HepG2 (cell line): ENCODE results near the gene HMCN1. TPM values are rescaled to one million over a fixed set of nuclear protein-coding genes. Genes with fewer than 3 reads are reported as not detected.

Experiments
- ATF4 ChIP-seq, 2 experiments: fragments of 450-650 bp in 1 of 2; sonication (generic) in 1 of 2; formaldehyde crosslinking; IDR thresholded peaks; 2 replicates each; pipeline versions ENCODE4 v1.5.0 to v1.8.0; 2020 to 2022; ENCODE audit warnings: mild to moderate bottlenecking in 1 of 2, missing genetic modification reagents in 1 of 2
- CTCF ChIP-seq: sonication (generic); formaldehyde crosslinking; IDR thresholded peaks from 2 replicates; pipeline ENCODE4 v1.5.0; 2020; ENCODE audit warnings: mild to moderate bottlenecking, missing genetic modification reagents, moderate library complexity
- FOXO1 ChIP-seq: sonication (generic); formaldehyde crosslinking; IDR thresholded peaks from 2 replicates; pipeline ENCODE4 v1.4.0; 2020; ENCODE audit warnings: missing genetic modification reagents
- GPN1 ChIP-seq: sonication (generic); formaldehyde crosslinking; IDR thresholded peaks from 2 replicates; pipeline ENCODE4 v1.5.1; 2020; ENCODE audit warnings: missing genetic modification reagents, borderline replicate concordance
- KLF12 ChIP-seq: sonication (generic); formaldehyde crosslinking; IDR thresholded peaks from 2 replicates; pipeline ENCODE4 v1.4.0; 2020; ENCODE audit warnings: missing genetic modification reagents, borderline replicate concordance
- LBX2 ChIP-seq: sonication (generic); formaldehyde crosslinking; IDR thresholded peaks from 2 replicates; pipeline ENCODE4 v1.5.0; 2020; ENCODE audit warnings: missing genetic modification reagents, mild to moderate bottlenecking, borderline replicate concordance
- MAFG ChIP-seq: sonication (generic); formaldehyde crosslinking; IDR thresholded peaks from 2 replicates; pipeline ENCODE4 v1.5.1; 2020; ENCODE audit warnings: mild to moderate bottlenecking, missing genetic modification reagents
- PHF20 ChIP-seq: sonication (generic); formaldehyde crosslinking; IDR thresholded peaks from 2 replicates; pipeline ENCODE4 v1.5.0; 2020; ENCODE audit warnings: mild to moderate bottlenecking, missing genetic modification reagents
- POLR2A ChIP-seq, 2 experiments: IDR thresholded peaks; 2 replicates each; pipeline ENCODE4 v1.6.1; 2011; ENCODE audit warnings: low read depth in 2 of 2, low read length in 2 of 2, mild to moderate bottlenecking in 1 of 2, moderate library complexity in 1 of 2; ENCODE audit not compliant: insufficient read depth in 1 of 2
- SALL1 ChIP-seq: sonication (generic); formaldehyde crosslinking; IDR thresholded peaks from 2 replicates; pipeline ENCODE4 v1.8.0; 2022; ENCODE audit warnings: mild to moderate bottlenecking, missing genetic modification reagents
- SMARCC2 ChIP-seq: fragments of 450-650 bp; IDR thresholded peaks from 2 replicates; pipeline ENCODE4 v1.6.1; 2017; ENCODE audit warnings: antibody characterized with exemption, mild to moderate bottlenecking
- SNAPC5 ChIP-seq: sonication (generic); formaldehyde crosslinking; IDR thresholded peaks from 2 replicates; pipeline ENCODE4 v1.8.1; 2023; ENCODE audit warnings: mild to moderate bottlenecking, missing genetic modification reagents, borderline replicate concordance
- TEAD3 ChIP-seq: optimal IDR thresholded peaks from 2 replicates; pipeline ENCODE3; 2016; ENCODE audit warnings: borderline replicate concordance
- TFDP2 ChIP-seq: sonication (generic); formaldehyde crosslinking; IDR thresholded peaks from 2 replicates; pipeline ENCODE4 v1.4.0; 2020; ENCODE audit warnings: missing genetic modification reagents
- TRIM24 ChIP-seq: sonication (generic); formaldehyde crosslinking; IDR thresholded peaks from 2 replicates; pipeline ENCODE4 v1.8.0; 2022; ENCODE audit warnings: mild to moderate bottlenecking, missing genetic modification reagents
- UBTF ChIP-seq: sonication (generic); formaldehyde crosslinking; IDR thresholded peaks from 2 replicates; pipeline ENCODE4 v1.4.0; 2020; ENCODE audit warnings: mild to moderate bottlenecking, missing genetic modification reagents
- ZBTB25 ChIP-seq: IDR thresholded peaks from 2 replicates; pipeline ENCODE4 v1.6.1; 2018; ENCODE audit warnings: missing genetic modification reagents
- ZFP36L1 ChIP-seq: sonication (generic); formaldehyde crosslinking; IDR thresholded peaks from 2 replicates; pipeline ENCODE4 v1.8.0; 2022; ENCODE audit warnings: mild to moderate bottlenecking, missing genetic modification reagents, moderate library complexity
- ZNF251 ChIP-seq: sonication (generic); formaldehyde crosslinking; IDR thresholded peaks from 2 replicates; pipeline ENCODE4 v1.9.0; 2021; ENCODE audit warnings: mild to moderate bottlenecking, missing genetic modification reagents
- ZNF552 ChIP-seq: sonication (generic); formaldehyde crosslinking; IDR thresholded peaks from 2 replicates; pipeline ENCODE4 v1.9.0; 2022; ENCODE audit warnings: missing genetic modification reagents, mild to moderate bottlenecking, borderline replicate concordance
- ZNF644 ChIP-seq: IDR thresholded peaks from 2 replicates; pipeline ENCODE4 v1.6.1; 2016; ENCODE audit warnings: low read depth
- ZNF775 ChIP-seq: sonication (generic); formaldehyde crosslinking; IDR thresholded peaks from 2 replicates; pipeline ENCODE4 v1.4.0; 2020; ENCODE audit warnings: missing genetic modification reagents, mild to moderate bottlenecking, moderate library complexity, borderline replicate concordance
- polyA plus RNA-seq, 8 experiments: library from polyadenylated mRNA; depleted of rRNA in 3 of 8; stranded (reverse) in 7 of 8; unstranded in 1 of 8; fragments of >200 nt; fragmentation: Illumina TruSeq in 4 of 8; extraction: Trizol in 4 of 8; gene quantifications; 2 replicates each; pipeline versions ENCODE4 v1.2.1 to v1.2.3, GENCODE V29; 2011 to 2016; ENCODE audit warnings: low read depth in 4 of 8, missing spikeins in 1 of 8, mixed read lengths in 1 of 8; ENCODE audit not compliant: insufficient read depth in 1 of 8
- total RNA-seq, 5 experiments: library from RNA; depleted of rRNA; stranded (reverse); fragments of >200 nt; fragmentation: Illumina TruSeq; extraction: Trizol; gene quantifications; 2 replicates each; pipeline ENCODE4 v1.2.3, GENCODE V29; 2016; ENCODE audit warnings: low read depth in 1 of 5

HMCN1 gene
- total and polyA plus RNA-seq, 2 of the 13 experiments (the other 11 are each of a cell fraction or from before 2014, with no cell fraction given) = 0.03 TPM; not detected in 1

GRCh38 chr1:185733818-185734735 lies at the start of gene HMCN1 (continued):
- TF ChIP-seq TRIM24 (CRISPR knock-in tag) (no peak), ATF4 (CRISPR knock-in tag; IDR thresholded peaks at IDR 0.05) (no peak), GPN1 (CRISPR knock-in tag) (no peak), KLF12 (no peak), ZNF775 (CRISPR knock-in tag) (no peak), SALL1 (CRISPR knock-in tag) (0 out of 2 replicates have a peak, but pooled peaks have one; percentile 28), UBTF (CRISPR knock-in tag) (peak; percentile 79; the same call in 1 of the 2 replicates), ZNF644 (CRISPR knock-in tag) (no peak), TFDP2 (CRISPR knock-in tag) (no peak), MAFG (CRISPR knock-in tag) (no peak), ZNF552 (no peak), ZFP36L1 (CRISPR knock-in tag) (no peak), PHF20 (CRISPR knock-in tag) (no peak), LBX2 (CRISPR knock-in tag) (no peak), FOXO1 (CRISPR knock-in tag) (no peak), ZNF251 (CRISPR knock-in tag) (no peak), TEAD3 (CRISPR knock-in tag) (peak; percentile 6), ZBTB25 (CRISPR knock-in tag) (no peak), POLR2A (IDR thresholded peaks at IDR 0.05; ENCODE audit: insufficient read depth in 1 of 2, low read depth in 2 of 2, low read length in 2 of 2) (no peak), CTCF (CRISPR knock-in tag) (peak; percentile 61), SMARCC2 (no peak), SNAPC5 (CRISPR knock-in tag) (no peak)
